SH-SY5Y (cell line): Measurements from ENCODE around the gene RPS27L.

Source experiments
- GATA2 ChIP-seq: IDR thresholded peaks from 2 replicates; pipeline ENCODE4 v1.6.1; 2011; ENCODE audit warnings: mild to moderate bottlenecking, low read depth, low read length
- GATA3 ChIP-seq: IDR thresholded peaks from 2 replicates; pipeline ENCODE4 v1.6.1; 2011; ENCODE audit warnings: low read depth, mild to moderate bottlenecking, low read length, moderate library complexity

Gene RPS27L

DNA sequence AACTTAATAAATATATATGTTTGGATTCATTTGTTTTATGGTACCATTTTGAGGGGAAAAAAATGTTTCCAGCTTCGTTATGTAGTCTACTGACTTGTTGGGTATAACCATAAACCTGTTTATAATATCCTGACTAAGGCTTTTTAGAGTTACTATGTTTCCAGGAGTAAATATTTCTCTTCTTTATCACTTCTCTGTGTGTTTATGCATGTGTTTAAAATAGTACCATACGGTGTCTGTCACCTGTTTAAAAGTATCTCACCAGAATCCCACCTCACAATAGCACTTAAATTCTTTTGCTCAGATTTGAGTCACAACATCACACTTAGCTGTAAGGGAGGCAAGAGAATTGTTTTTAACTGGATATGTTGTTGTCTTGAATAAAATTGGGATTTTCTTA, 20.5 kb downstream of the RPS27L start:
- TF ChIP-seq GATA2 (no peak), GATA3 (no peak)

DNA sequence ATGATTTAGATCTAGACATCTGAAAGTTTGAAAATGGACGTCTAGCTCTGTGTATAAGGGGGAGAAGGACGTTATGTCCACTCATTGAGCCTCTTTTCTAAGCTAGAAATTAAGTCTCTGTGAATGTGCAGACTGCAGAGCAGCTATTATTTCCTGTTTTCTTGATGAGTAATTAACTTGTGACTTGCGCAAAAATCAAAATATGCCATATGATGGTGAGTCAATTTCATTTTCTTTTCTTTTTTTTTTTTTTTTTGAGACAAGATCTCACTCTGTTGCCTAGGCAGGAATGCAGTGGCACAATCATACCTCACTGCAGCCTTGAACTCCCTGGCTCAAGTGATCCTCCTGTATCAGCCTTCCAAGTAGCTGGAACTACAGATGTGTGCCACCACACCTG, 21.5 kb downstream of the RPS27L start:
- TF ChIP-seq GATA3 (no peak), GATA2 (no peak)

DNA sequence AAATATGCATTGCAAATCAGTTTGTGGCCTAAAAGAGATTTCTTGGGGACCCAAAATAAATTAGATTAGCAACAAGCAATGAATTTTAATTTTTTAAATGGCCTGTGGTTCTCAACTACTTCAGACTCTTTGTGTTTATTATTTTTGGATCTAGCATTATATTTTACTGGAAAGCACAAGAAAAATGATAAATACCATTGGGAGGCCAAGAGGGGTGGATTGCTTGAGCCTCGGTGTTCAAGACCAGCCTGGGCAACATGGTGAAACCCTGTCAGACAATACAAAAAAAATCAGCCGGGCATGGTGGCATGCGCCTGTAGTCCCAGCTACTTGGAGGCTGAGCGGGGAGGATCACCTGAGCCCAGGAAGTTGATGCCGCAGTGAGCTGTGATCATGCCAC, 22.0 kb downstream of the RPS27L start:
- TF ChIP-seq GATA2, result no peak
- TF ChIP-seq GATA3, result no peak

DNA sequence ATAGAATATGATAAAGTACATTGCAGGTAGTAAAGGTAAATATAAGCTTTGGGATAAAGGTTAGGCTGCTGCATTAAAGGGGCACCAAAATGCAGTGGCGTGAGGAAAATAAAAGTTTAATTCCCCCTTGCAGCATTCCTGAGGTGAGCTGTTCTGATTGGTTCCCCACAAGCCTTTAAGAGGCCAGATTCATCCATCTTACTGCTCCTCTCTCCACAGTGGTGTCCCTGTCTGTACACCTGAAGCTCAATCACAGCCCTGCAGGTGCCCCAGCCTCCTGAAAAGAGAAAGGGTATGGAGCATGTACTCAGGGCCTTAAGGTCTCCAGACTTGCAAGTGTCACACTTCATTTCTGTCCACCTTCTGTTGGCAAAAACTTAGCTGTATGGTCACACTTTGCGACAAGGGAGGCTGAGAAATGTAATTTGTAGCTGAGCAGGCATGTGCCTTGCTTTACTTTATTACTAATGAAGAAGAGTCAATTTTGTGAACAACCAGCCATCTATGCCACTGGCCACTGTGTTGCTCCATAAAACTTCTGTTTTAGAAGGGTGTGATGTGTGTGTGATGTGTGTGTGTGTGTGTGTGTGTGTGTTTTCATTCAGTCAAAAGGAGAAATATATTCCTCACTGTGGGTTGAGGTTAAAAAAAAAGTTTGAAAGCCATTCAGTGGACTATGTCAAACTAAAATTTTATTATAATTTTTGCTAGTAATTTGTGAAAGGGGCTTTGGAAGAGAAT, 22.9 kb downstream of the RPS27L start:
- TF ChIP-seq GATA3, result no peak
- no peak for TF ChIP-seq GATA2

DNA sequence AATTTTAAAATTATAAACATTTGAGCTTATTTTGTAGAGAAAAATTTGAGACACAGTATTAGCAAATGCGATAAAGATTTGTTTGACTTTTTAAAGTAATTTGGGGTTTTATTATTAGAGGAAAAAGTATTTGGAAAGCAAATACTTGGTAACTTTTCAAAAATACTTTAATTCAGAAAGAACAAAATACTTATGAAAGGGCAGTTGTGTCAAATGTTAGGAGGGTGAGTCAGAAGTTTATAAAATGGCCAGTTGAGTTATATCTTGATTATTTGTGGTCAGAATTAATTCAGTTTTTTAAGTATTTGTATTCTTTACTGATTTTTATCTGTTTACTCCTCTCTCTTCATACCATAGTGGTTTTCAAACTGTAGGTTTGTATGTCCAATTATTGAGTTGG, 23.5 kb downstream of the RPS27L start:
- no peak for TF ChIP-seq GATA2
- TF ChIP-seq GATA3, result no peak

DNA sequence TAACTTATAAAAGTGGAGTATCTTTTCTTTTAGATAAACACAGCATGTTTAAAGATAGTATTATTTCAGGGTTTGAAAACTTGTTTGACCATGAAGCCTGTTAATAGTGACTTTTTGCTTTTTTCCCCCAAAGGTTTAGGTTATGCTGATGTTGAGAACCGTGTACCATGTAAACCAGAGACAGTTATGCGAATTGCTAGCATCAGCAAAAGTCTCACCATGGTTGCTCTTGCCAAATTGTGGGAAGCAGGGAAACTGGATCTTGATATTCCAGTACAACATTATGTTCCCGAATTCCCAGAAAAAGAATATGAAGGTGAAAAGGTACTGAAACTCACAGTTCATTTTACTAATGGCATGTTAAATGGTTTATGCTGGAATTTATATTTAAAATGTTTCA, 30.6 kb downstream of the RPS27L start:
- TF ChIP-seq GATA2 (no peak), GATA3 (no peak)

DNA sequence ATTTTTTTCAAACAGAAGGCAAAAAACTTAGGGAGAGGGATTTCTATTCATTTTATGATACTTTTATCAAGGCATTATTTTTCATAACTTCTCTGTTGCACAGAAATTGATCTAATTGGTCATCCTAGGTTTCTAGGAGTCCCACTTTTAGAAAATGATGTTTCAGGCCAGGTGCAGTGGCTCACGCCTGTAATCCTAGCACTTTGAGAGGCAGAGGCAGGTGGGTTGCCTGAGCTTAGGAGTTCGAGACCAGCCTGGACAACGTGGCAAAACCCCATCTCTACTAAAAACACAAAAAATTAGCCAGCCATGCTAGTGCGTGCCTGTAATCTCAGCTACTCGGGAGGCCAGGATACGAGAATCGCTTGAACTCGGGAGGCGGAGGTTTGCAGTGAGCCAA, 32.8 kb downstream of the RPS27L start:
- TF ChIP-seq GATA2 (no peak), GATA3 (no peak)

DNA sequence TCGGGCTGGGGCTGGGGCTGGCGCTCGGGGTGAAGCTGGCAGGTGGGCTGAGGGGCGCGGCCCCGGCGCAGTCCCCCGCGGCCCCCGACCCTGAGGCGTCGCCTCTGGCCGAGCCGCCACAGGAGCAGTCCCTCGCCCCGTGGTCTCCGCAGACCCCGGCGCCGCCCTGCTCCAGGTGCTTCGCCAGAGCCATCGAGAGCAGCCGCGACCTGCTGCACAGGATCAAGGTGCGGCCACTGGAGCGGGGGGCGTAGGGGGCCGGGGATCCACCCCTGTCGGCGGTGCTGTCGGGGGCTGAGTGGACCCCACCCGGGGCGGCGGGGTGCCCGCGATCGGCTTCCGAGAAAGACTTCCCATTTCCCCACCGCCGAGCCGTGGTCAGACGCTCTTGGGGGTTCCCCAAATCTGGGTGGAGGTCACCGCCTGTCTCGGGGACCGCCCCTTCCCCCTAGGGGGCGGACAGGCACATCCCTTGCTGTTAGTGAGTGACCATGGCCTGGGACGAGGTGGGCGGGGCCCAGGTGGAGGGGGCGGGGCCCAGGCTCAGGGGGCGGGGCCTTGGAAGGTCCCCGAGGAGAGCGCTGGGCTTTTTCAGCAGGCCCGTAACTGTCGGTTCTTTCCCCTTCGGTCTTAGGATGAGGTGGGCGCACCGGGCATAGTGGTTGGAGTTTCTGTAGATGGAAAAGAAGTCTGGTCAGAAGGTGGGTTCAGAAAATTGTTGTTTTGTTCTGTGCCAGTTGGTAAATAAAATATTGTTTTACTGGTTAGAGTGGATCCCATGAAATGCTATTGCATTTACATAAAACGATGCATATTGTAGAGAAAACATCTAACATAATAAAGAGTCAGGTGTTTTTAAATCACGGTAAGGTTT, 35.0 kb downstream of the RPS27L start:
- no peak for TF ChIP-seq GATA2
- no peak for TF ChIP-seq GATA3

DNA sequence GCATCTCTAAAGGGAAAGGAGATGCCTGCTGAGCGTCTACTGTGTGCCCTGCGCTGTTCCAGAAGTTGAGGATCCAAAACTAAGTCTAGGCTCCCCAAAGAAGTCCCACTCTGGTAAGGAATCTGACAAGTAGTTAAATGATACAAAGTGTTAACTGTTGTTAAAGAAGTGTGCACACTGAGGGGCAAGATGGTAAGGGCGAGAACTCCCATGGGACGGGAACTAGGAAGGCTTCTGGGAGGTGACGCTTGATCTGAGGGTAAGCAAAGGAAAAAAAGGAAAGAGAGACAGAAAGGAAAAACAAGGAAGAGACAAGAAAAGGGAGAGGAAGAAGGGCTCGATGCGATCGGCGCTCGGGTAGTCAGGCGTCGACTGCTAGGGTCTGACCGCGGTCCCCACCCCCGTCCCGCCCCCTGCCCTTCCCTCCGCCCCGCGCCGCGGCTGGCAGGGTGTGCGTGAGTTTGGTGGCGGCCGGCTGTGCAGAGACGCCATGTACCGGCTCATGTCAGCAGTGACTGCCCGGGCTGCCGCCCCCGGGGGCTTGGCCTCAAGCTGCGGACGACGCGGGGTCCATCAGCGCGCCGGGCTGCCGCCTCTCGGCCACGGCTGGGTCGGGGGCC, 35.8 kb downstream of the RPS27L start, which contains the start of gene LACTB:
Gene LACTB, plus strand, starts transcription at position 480 of the 620 bp plus-strand sequence. Its CDS starts 11 bp downstream, at position 491.
- no peak for TF ChIP-seq GATA2
- no peak for TF ChIP-seq GATA3

DNA sequence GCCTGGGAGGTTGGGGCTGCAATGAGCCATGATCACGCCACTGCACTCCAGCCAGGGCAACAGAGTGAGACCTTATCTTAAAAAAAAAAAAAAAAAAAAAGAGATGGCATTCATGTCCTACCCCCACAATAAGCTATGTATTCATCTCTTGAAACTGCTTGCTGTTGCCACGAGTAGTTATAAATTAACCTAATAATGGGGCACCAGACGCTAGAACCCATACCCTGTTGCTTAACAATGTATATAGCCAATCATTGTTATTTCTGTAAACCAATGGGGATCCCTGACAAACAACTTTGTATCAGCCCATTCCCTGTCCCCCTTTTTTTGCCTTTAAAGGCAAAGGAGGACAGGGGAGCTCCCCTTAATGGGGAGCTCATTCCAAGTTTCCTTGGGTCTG, 38.4 kb downstream of the RPS27L start:
- TF ChIP-seq GATA3 (no peak), GATA2 (no peak)

DNA sequence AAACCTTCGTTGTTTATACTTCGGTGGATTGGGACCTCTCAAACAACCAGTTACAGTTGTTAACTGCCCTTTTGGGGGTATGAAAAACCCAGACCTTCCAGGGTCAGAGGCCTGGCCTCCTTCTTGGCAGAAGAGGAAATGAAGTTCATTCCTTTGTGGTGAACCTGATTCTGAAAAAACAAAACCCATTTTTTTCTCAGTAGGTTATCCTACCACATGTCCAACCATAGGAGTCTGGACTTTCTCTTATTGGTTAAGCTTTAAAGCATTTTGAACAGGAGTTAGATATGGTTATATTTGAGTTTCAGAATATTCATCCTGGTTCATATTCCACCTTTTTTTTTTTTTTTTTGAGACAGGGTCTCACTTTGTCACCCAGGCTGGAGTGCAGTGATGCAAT, 42.8 kb downstream of the RPS27L start:
- no peak for TF ChIP-seq GATA2
- TF ChIP-seq GATA3, result no peak

DNA sequence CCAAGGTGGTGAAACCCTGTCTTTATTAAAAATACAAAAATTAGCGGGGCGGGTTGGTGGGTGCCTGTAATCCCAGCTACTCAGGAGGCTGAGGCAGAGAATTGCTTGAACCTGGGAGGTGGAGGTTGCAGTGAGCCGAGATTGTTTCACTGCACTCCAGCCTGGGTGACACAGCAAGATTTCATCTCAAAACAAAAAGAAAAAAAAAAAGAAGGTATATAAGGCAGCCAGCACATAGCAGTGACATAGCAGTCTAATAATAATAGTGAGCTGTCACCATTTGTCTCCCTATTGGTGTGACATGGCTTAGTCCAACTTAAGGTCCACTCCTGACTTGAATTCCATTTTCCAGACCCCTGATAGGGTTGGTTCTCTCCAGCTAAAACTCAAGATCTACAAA, 44.4 kb downstream of the RPS27L start:
- TF ChIP-seq GATA3 (no peak), GATA2 (no peak)

DNA sequence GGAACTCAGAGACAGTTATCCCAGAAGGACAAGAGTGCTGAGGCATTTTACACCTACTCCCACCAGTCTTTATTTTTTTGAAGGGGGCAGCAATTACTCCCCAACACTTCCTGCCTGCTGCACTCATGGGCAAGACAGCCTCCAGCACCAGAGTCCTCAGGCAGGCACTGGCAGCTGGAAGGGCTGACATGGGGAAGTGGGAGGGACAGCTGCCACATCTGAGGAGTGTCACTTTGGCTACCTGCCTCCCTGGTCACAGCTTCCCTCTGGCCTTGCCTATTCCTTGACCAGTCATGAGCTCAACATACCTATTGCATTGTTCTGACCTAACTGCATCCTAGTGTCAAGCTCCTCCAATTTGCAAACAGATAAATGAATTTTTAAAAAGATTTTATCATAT, 45.8 kb downstream of the RPS27L start:
- TF ChIP-seq GATA2 (no peak), GATA3 (no peak)

DNA sequence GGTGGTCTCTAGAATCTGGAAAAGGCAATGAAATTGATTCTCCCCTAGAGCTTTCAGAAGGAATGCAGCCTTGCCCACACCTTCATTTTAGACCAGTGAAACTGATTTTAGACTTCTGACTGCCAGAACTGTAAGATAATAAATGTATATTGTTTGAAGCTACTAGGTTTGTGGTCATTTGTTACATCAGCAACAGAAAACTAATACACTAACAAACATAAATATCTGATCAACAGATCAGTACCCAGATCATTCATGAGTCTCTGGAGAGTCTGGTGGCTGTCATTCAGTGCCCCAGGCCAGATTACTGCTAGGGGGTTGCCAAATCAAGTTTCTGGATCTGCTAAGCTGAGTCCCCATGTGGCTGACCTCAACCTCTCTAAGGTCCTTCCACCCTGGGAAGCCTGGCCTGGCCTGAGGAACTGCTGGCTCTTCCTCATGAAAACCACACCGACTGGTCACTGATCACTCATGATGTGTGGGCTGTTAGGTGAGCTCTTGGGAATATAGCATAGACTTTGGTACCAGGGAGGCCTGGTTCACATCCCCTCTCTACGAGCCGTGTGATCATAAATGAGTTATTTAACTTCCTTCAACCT, 46.8 kb downstream of the RPS27L start:
- TF ChIP-seq GATA2 (no peak), GATA3 (no peak)
